SK-N-SH (cell line): ENCODE results near the gene ZNF511. TPM values are rescaled to one million over a fixed set of nuclear protein-coding genes. Genes with fewer than 3 reads are reported as not detected.

Experiments
- CTCF ChIA-PET: fragments of 300-600, 350-600 bp; formaldehyde crosslinking; extraction: SDS; loops from one replicate; lab custom pipeline; 2021; lab: Yijun Ruan, JAX
- POLR2A ChIA-PET: fragments of 350-600 bp; sonication (Branson Sonifier 250); formaldehyde crosslinking; extraction: SDS; loops from one replicate; lab custom pipeline; 2020; ENCODE audit warnings: antibody characterized with exemption, inconsistent platforms; lab: Yijun Ruan, JAX
- DNase-seq: peaks from one replicate; pipeline ENCODE4 v3.0.0; 2012
- H2AFZ ChIP-seq: fragments of 200-600 bp; sonication (generic); 2 replicates; pipeline ENCODE4 v1.8.1; 2016; ENCODE audit warnings: antibody characterized with exemption, mild to moderate bottlenecking, low read depth
- H3F3A ChIP-seq: fragments of 200-600 bp; sonication (generic); replicated peaks from 2 replicates; pipeline ENCODE3; 2016; ENCODE audit warnings: antibody characterized with exemption, mild to moderate bottlenecking; ENCODE audit not compliant: insufficient read depth
- H3K27ac ChIP-seq, 2 experiments: fragments of 200-500 bp in 1 of 2; fragments of 200-600 bp in 1 of 2; sonication (Bioruptor generic) in 1 of 2; sonication (generic), shearing (Covaris generic) in 1 of 2; 2 replicates each; pipeline versions ENCODE4 v1.5.1 to v1.6.1; 2014 to 2016; ENCODE audit warnings: low read depth in 2 of 2, inconsistent platforms in 1 of 2, low read length in 1 of 2, mild to moderate bottlenecking in 1 of 2, mixed read lengths in 1 of 2
- H3K27me3 ChIP-seq: fragments of 200-600 bp; sonication (generic), shearing (Covaris generic); 2 replicates; pipeline ENCODE4 v1.6.1; 2016; ENCODE audit warnings: mixed run types; ENCODE audit not compliant: insufficient read depth
- H3K36me3 ChIP-seq, 2 experiments: fragments of 200-500 bp in 1 of 2; fragments of 200-600 bp in 1 of 2; sonication (Bioruptor generic) in 1 of 2; sonication (generic) in 1 of 2; replicated peaks in 1 of 2; 2 replicates each; pipeline versions ENCODE3 to v1.5.1; 2014 to 2016; ENCODE audit warnings: low read length in 1 of 2, mild to moderate bottlenecking in 1 of 2; ENCODE audit not compliant: insufficient read depth in 2 of 2, control insufficient read depth in 1 of 2
- H3K4me1 ChIP-seq, 2 experiments: fragments of 200-500 bp in 1 of 2; fragments of 200-600 bp in 1 of 2; sonication (Bioruptor generic) in 1 of 2; sonication (generic), shearing (Covaris generic) in 1 of 2; 2 replicates each; pipeline versions ENCODE4 v1.5.1 to v1.6.1; 2014 to 2016; ENCODE audit warnings: low read depth in 1 of 2, low read length in 1 of 2, mixed run types in 1 of 2; ENCODE audit not compliant: insufficient read depth in 2 of 2, control insufficient read depth in 1 of 2
- H3K4me2 ChIP-seq: fragments of 200-600 bp; sonication (generic), shearing (Covaris generic); 2 replicates; pipeline ENCODE4 v1.6.1; 2017; ENCODE audit warnings: mixed run types
- H3K4me3 ChIP-seq, 2 experiments: fragments of 200-500 bp in 1 of 2; fragments of 200-600 bp in 1 of 2; sonication (Bioruptor generic) in 1 of 2; sonication (generic), shearing (Covaris generic) in 1 of 2; 2 replicates each; pipeline versions ENCODE4 v1.5.1 to v1.8.1; 2014 to 2016; ENCODE audit warnings: low read depth in 2 of 2, inconsistent platforms in 1 of 2, low read length in 1 of 2, mild to moderate bottlenecking in 1 of 2, mixed read lengths in 1 of 2, moderate library complexity in 1 of 2
- H3K79me2 ChIP-seq: fragments of 200-600 bp; sonication (generic); 2 replicates; pipeline ENCODE4 v1.8.1; 2017; ENCODE audit warnings: mild to moderate bottlenecking; ENCODE audit not compliant: insufficient read depth
- H3K9ac ChIP-seq: fragments of 200-600 bp; sonication (generic); 2 replicates; pipeline ENCODE4 v1.6.1; 2017; ENCODE audit warnings: mixed run types
- H3K9me2 ChIP-seq: fragments of 200-600 bp; sonication (generic); 2 replicates; pipeline ENCODE4 v1.6.1; 2017; ENCODE audit warnings: mixed run types
- H3K9me3 ChIP-seq: fragments of 200-600 bp; sonication (generic); 2 replicates; pipeline ENCODE4 v1.6.1; 2017; ENCODE audit warnings: mixed run types, mild to moderate bottlenecking, moderate library complexity
- H4K20me1 ChIP-seq: fragments of 200-600 bp; sonication (generic); 2 replicates; pipeline ENCODE4 v1.6.1; 2017; ENCODE audit warnings: mild to moderate bottlenecking, mixed run types; ENCODE audit not compliant: insufficient read depth
- CHD2 ChIP-seq: fragments of 150-350 bp; IDR thresholded peaks from 2 replicates; pipeline ENCODE4 v1.6.1; 2018; ENCODE audit warnings: low read length; ENCODE audit not compliant: partially characterized antibody
- CTCF ChIP-seq: fragments of 200-600 bp; sonication (generic); IDR thresholded peaks from 2 replicates; pipeline ENCODE4 v1.6.1; 2017; ENCODE audit warnings: antibody characterized with exemption, mild to moderate bottlenecking, moderate library complexity
- ELF1 ChIP-seq: IDR thresholded peaks from 2 replicates; pipeline ENCODE4 v1.4.0; 2012
- EP300 ChIP-seq, 2 experiments: IDR thresholded peaks; 2 replicates each; pipeline versions ENCODE4 v1.4.0 to v1.6.1; 2012; ENCODE audit warnings: borderline replicate concordance in 1 of 2, low read depth in 1 of 2, low read length in 1 of 2
- EZH2phosphoT487 ChIP-seq: fragments of 200-600 bp; sonication (generic); IDR thresholded peaks from 2 replicates; pipeline ENCODE4 v1.6.1; 2017; ENCODE audit warnings: low read depth, mixed run types, mild to moderate bottlenecking, antibody characterized with exemption, moderate library complexity, borderline replicate concordance
- FOXM1 ChIP-seq: IDR thresholded peaks from 2 replicates; pipeline ENCODE4 v1.4.0; 2012; ENCODE audit warnings: low read depth, mild to moderate bottlenecking
- GABPA ChIP-seq: IDR thresholded peaks from 2 replicates; pipeline ENCODE4 v1.4.0; 2012; ENCODE audit warnings: low read depth, mild to moderate bottlenecking
- MXI1 ChIP-seq: IDR thresholded peaks from 2 replicates; pipeline ENCODE4 v1.6.1; 2012; ENCODE audit warnings: mild to moderate bottlenecking, low read depth, low read length, improper control_type of control experiment
- NFIC ChIP-seq: IDR thresholded peaks from 2 replicates; pipeline ENCODE4 v1.4.0; 2012; ENCODE audit warnings: borderline replicate concordance
- NRF1 ChIP-seq: IDR thresholded peaks from 2 replicates; pipeline ENCODE4 v1.6.1; 2012; ENCODE audit warnings: low read depth, mild to moderate bottlenecking, low read length
- SIN3A ChIP-seq: IDR thresholded peaks from 2 replicates; pipeline ENCODE4 v1.6.1; 2012; ENCODE audit warnings: low read depth, mild to moderate bottlenecking, low read length, moderate library complexity, borderline replicate concordance
- TAF1 ChIP-seq: IDR thresholded peaks from 2 replicates; pipeline ENCODE4 v1.6.1; 2012; ENCODE audit warnings: low read depth, mild to moderate bottlenecking, low read length, moderate library complexity, borderline replicate concordance
- TEAD4 ChIP-seq: IDR thresholded peaks from 2 replicates; pipeline ENCODE4 v1.4.0; 2012; ENCODE audit warnings: mild to moderate bottlenecking, borderline replicate concordance; ENCODE audit not compliant: insufficient read depth
- WGBS: methylation state at CpG from one replicate; pipeline ENCODE4 v1.1.6; 2017; ENCODE audit warnings: low lambda C conversion rate; 5-methylcytosine and 5-hydroxymethylcytosine counted together
- polyA plus RNA-seq, 3 experiments: library from polyadenylated mRNA; depleted of rRNA; stranded (reverse); fragments of >200 nt; gene quantifications; 2 replicates each; pipeline ENCODE4 v1.2.3, GENCODE V29; 2012

The ZNF511 gene
- polyA plus RNA-seq, 1 of the 3 experiments (the other 2 are of a cell fraction): 62.3 TPM

GRCh38 chr10:133351408-133352318 is 42.9 kb downstream of the ZNF511 start:
- no peak for DNase-seq
- TF ChIP-seq NFIC (no peak), CHD2 (no peak), EP300 (IDR thresholded peaks at IDR 0.05; ENCODE audit: borderline replicate concordance in 1 of 2, low read depth in 1 of 2, low read length in 1 of 2) (no peak), NRF1 (no peak), CTCF (no peak), ELF1 (no peak), EZH2phosphoT487 (no peak), SIN3A (no peak), MXI1 (no peak), FOXM1 (no peak), GABPA (no peak), TEAD4 (no peak), TAF1 (no peak)
- no peaks in the 10 kb centered on the region for H3K9me3 ChIP-seq
- POLR2A ChIA-PET: interaction anchor here (1.5 kb wide), 1 partner anchor 28 kb away, joined by 3 read pairs; no protein-coding TSS in a partner anchor
- CTCF ChIA-PET: no interaction called here
- peaks cover 0 to 17% of the 10 kb centered on the region in 2 experiments; a peak in 1 of 4 replicates for H3K4me1 ChIP-seq
- H3K27ac ChIP-seq: no peak overlapping the region
- no peaks in the 10 kb centered on the region for H3K79me2 ChIP-seq
- no peak overlapping the region for H2AFZ ChIP-seq
- H3F3A ChIP-seq: no peaks in the 10 kb centered on the region
- no peaks in the 10 kb centered on the region for H3K9me2 ChIP-seq
- H3K4me2 ChIP-seq: no peak overlapping the region
- H3K9ac ChIP-seq: no peak overlapping the region
- H3K4me3 ChIP-seq: no peak overlapping the region
- WGBS: 56% methylated on average over 12 of the region's 24 CpGs
- 0 out of 2 replicates have a peak, but pooled peaks cover 7% of the 10 kb centered on the region for H3K27me3 ChIP-seq
- no peaks in the 10 kb centered on the region for H4K20me1 ChIP-seq
- peaks cover 0 to 3% of the 10 kb centered on the region in 2 experiments for H3K36me3 ChIP-seq
